ENCODE measurements around the gene RBMS1. TPM values are rescaled to one million over a fixed set of nuclear protein-coding genes. Genes with fewer than 3 reads are reported as not detected.

RBMS1 gene
- total RNA-seq, 1 donor from 2014 or later, result 102 TPM

DNA sequence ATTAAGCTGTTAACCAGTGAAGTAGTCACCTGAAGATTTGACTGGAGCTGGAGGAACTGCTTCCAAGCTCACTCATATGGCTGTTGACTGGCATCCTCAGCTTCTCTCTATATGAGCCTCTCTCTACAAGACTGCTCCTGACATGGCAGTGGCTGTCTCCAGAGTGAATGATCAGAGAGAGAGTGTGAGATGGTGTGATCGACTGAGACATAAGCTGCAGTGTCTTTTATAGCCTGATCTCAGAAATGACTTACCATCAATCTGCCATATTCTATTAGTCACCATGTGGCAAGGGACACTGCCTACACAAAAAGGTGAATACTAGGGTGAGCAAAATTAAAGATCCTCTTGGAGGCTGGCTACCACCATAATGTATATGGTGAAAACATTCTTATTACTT, 7.8 kb upstream of the RBMS1 start:
- no peak overlapping the region for H3K27ac ChIP-seq
- ATAC-seq (no peak), DNase-seq (no peak)
- TF ChIP-seq, protein P1, sequence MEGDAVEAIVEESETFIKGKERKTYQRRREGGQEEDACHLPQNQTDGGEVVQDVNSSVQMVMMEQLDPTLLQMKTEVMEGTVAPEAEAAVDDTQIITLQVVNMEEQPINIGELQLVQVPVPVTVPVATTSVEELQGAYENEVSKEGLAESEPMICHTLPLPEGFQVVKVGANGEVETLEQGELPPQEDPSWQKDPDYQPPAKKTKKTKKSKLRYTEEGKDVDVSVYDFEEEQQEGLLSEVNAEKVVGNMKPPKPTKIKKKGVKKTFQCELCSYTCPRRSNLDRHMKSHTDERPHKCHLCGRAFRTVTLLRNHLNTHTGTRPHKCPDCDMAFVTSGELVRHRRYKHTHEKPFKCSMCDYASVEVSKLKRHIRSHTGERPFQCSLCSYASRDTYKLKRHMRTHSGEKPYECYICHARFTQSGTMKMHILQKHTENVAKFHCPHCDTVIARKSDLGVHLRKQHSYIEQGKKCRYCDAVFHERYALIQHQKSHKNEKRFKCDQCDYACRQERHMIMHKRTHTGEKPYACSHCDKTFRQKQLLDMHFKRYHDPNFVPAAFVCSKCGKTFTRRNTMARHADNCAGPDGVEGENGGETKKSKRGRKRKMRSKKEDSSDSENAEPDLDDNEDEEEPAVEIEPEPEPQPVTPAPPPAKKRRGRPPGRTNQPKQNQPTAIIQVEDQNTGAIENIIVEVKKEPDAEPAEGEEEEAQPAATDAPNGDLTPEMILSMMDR (IDR thresholded peaks at IDR 0.05), result no peak
- H3K4me1 ChIP-seq, result no peaks in the 10 kb centered on the region
- intact Hi-C loops (cut with DNase I), result no loop called here
- no peaks in the 10 kb centered on the region for H3K36me3 ChIP-seq
- no peaks in the 10 kb centered on the region for H3K27me3 ChIP-seq
- no peak overlapping the region for H3K4me3 ChIP-seq
- no peaks in the 10 kb centered on the region for H3K9me3 ChIP-seq

DNA sequence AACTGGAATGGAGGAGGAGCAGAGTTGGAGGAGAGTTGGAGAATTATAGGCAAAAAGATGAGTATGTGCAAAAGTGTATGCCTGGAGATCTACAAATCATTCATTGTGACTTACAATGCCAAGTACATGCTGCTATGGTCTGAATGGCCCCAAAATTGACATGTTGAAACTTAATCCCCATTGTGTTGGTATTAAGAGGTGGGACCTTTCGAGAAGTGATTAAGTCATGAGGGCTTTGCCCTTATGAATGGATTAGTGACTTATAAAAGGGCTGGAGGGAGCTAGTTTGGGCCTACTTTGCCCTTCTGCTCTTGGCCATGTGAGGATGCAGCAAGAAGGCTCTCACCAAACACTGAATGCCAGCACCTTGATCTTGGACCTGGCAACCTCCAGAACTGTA, 6.3 kb upstream of the RBMS1 start:
- no peaks in the 10 kb centered on the region for H3K4me1 ChIP-seq
- no peaks in the 10 kb centered on the region for H3K27me3 ChIP-seq
- intact Hi-C loops (cut with DNase I), result no loop called here
- no peaks in the 10 kb centered on the region for H3K36me3 ChIP-seq
- no peak overlapping the region for H3K4me3 ChIP-seq
- H3K9me3 ChIP-seq, result no peaks in the 10 kb centered on the region
- ATAC-seq (no peak), DNase-seq (no peak)
- H3K27ac ChIP-seq, result no peak overlapping the region
- TF ChIP-seq, protein P1 (IDR thresholded peaks at IDR 0.05), result no peak

DNA sequence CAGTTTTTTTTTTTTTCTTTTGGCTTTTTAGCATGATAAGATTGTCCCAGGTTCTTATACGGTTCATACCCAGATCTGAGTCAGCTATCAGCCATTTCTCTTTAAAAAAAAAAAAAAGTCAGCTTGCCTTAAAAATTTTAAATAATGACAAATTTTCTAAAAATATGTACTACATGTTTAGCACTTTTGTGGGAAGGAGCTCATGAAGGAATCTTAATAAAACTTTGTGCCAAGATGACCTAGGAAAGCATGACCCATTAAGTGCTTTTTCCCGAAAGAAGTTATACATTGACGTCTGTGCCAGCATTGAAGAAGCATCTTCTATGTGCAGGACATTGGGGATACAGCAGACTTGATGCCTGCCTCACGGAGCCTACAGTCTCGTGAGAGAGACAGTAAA, 4.5 kb upstream of the RBMS1 start:
- TF ChIP-seq, protein P1 (IDR thresholded peaks at IDR 0.05), result no peak
- Histone ChIP-seq H3K27me3 (no peaks in the 10 kb centered on the region), H3K4me1 (no peaks in the 10 kb centered on the region), H3K27ac (no peak overlapping the region), H3K4me3 (no peak overlapping the region), H3K36me3 (no peaks in the 10 kb centered on the region), H3K9me3 (no peaks in the 10 kb centered on the region)
- no peak for ATAC-seq
- no peak for DNase-seq
- intact Hi-C loops (cut with DNase I), result no loop called here

DNA sequence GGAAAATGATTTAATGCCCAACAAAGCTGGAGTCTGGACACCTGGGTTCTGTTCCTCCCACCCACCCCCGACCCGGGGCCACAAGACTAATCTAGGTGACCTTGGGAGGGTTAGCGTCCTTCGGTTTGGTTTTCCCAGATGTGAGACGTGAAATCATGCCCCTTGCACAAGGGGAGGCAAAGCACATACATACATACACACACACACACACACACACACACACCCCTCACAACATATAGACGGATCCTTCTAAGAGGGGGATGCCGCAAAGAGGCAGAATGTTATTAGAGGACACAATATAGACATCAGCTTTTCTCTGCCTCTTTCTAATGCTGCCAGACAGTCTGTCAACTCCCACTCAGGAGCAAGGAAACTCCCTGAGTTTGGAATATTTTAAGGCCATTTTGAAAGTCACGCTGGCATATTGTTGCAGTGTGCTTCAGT, 616 bp upstream of the RBMS1 start:
- peak overlapping the region; percentile 82 for H3K4me3 ChIP-seq
- no peak for ATAC-seq
- DNase-seq, result no peak
- intact Hi-C loops (cut with DNase I), result no loop called here
- H3K36me3 ChIP-seq, result no peaks in the 10 kb centered on the region
- peak overlapping the region; percentile 96 for H3K27ac ChIP-seq
- TF ChIP-seq, protein P1 (IDR thresholded peaks at IDR 0.05), result no peak
- no peaks in the 10 kb centered on the region for H3K9me3 ChIP-seq
- H3K27me3 ChIP-seq, result no peaks in the 10 kb centered on the region
- peaks cover 9% of the 10 kb centered on the region for H3K4me1 ChIP-seq

DNA sequence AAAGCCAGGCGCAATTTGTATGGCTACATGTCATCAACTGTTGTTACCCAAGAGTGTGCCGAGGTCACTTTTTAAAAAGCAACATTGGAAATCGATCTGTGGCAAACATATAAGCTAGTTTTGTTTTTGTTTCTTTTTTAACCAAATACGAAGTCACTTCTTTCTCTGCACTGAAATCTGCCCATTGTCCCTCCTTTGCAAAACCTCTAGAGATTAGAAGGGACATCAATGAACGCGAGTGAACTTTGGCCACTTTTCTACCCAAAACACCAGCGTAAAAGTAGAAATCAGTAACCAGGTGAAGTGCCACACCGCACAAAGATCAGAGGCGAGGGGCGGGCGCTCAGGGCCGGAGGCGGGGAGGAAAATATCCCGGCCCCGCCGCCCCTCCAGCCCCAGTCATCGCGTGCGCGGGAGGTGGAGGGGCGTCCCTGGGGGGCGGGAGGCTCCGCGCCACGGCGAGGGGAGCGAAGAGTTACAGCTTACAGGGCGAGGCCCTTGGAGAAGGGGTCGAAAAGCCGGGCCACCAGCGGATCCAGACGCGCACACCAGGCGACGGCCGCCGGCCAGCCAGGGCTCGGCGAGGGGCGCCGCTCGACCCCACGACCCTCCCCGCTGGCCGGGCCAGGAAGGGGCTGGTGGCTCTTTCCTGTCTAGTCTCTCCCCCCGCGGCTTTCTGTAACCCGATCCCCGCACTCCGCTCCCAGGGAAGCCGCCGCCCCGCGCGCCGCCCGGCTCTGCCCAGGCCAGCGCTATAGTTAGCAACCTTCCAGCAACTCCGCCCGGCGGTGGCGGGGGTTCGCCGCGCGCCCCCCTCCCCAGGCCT, 993 bp downstream of the RBMS1 start:
- intact Hi-C loops (cut with DNase I), result no loop called here
- H3K27me3 ChIP-seq, result no peaks in the 10 kb centered on the region
- ATAC-seq, result peak; percentile 83
- peak overlapping the region; percentile 82 for H3K4me3 ChIP-seq
- peak overlapping the region; percentile 96 for H3K27ac ChIP-seq
- TF ChIP-seq, protein P1 (IDR thresholded peaks at IDR 0.05), result no peak
- no peaks in the 10 kb centered on the region for H3K9me3 ChIP-seq
- peaks cover 11% of the 10 kb centered on the region for H3K4me1 ChIP-seq
- DNase-seq, result peak; percentile 85
- H3K36me3 ChIP-seq, result no peaks in the 10 kb centered on the region

All from upper lobe of right lung (tissue), 1 donor.